ENCODE results near the gene DHX15. TPM values are rescaled to one million over a fixed set of nuclear protein-coding genes. Genes with fewer than 3 reads are reported as not detected.
A peak's percentile ranks its signal among the peaks of the same experiment; 100 is the strongest.

The DHX15 gene
- total and polyA plus RNA-seq, 2 experiments from 2014 or later, result 226 to 372 TPM

DNA sequence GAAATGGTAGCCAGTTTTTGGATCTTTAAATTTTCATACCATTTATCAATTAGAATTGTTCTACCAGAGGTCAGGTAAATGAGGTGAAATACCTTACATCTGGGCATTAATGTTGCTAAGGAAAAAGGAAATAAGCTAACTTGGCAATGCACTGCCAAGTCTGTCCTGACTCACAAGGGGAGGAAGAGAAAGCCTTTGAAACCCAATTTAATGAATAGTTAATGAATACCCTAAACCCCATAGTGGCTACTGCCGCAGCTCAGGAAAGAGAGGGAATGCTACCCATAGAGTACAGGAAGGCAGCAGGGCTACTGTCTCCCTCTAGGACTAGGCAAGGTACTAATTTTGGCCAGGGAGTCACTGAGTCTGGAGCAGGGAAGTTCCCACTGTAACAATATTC, 16.8 kb upstream of the DHX15 start:
- no peak overlapping the region for H3K4me3 ChIP-seq
- H3K4me1 ChIP-seq (ENCODE audit: insufficient read depth), result peaks cover 22% of the 10 kb centered on the region
- no peaks in the 10 kb centered on the region for H4K20me1 ChIP-seq (replicated peaks; ENCODE audit: insufficient read depth)
- Mint-ChIP-seq H3K4me3 (no peak overlapping the region), H3K27ac (no peak overlapping the region), H3K27me3 (ENCODE audit: insufficient read depth, low read depth, poor library complexity) (no peaks in the 10 kb centered on the region), H3K36me3 (ENCODE audit: low read depth) (no peaks in the 10 kb centered on the region), H3K9me3 (no peaks in the 10 kb centered on the region), H3K4me1 (peaks cover 14% of the 10 kb centered on the region)
- no peak overlapping the region for H3K27ac ChIP-seq (ENCODE audit: low read depth)
- H3K79me2 ChIP-seq (replicated peaks; ENCODE audit: insufficient read depth), result no peaks in the 10 kb centered on the region
- H3K36me3 ChIP-seq (ENCODE audit: insufficient read depth), result no peaks in the 10 kb centered on the region
- no peaks in the 10 kb centered on the region for H3K9me2 ChIP-seq (ENCODE audit: insufficient read depth)
- no peaks in the 10 kb centered on the region for H3K27me3 ChIP-seq (ENCODE audit: insufficient read depth)
- DNase-seq (ENCODE audit: low spot score) (no peak), ATAC-seq (no peak)
- H2AFZ ChIP-seq, result 0 out of 2 replicates have a peak overlapping the region, but pooled peaks have one; percentile 47
- TF ChIP-seq, protein P1, sequence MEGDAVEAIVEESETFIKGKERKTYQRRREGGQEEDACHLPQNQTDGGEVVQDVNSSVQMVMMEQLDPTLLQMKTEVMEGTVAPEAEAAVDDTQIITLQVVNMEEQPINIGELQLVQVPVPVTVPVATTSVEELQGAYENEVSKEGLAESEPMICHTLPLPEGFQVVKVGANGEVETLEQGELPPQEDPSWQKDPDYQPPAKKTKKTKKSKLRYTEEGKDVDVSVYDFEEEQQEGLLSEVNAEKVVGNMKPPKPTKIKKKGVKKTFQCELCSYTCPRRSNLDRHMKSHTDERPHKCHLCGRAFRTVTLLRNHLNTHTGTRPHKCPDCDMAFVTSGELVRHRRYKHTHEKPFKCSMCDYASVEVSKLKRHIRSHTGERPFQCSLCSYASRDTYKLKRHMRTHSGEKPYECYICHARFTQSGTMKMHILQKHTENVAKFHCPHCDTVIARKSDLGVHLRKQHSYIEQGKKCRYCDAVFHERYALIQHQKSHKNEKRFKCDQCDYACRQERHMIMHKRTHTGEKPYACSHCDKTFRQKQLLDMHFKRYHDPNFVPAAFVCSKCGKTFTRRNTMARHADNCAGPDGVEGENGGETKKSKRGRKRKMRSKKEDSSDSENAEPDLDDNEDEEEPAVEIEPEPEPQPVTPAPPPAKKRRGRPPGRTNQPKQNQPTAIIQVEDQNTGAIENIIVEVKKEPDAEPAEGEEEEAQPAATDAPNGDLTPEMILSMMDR (conservative IDR thresholded peaks at IDR 0.05; ENCODE audit: low read depth in 2 of 2), result no peak
- TF ChIP-seq NANOG (IDR thresholded peaks at IDR 0.05; ENCODE audit: borderline replicate concordance) (no peak), ETS1 (IDR thresholded peaks at IDR 0.05) (no peak), JUNB (IDR thresholded peaks at IDR 0.05; ENCODE audit: unreplicated experiment) (no peak), EZH2phosphoT487 (IDR thresholded peaks at IDR 0.05; ENCODE audit: unreplicated experiment) (no peak), CREB1 (CRISPR knock-in tag; IDR thresholded peaks at IDR 0.05; ENCODE audit: low read depth) (no peak), EZH2 (IDR thresholded peaks at IDR 0.05; ENCODE audit: low read depth, unreplicated experiment) (no peak), ZNF462 (CRISPR knock-in tag; IDR thresholded peaks at IDR 0.05) (no peak), ZNF331 (CRISPR knock-in tag; IDR thresholded peaks at IDR 0.05; ENCODE audit: low read depth) (no peak), POLR2AphosphoS5 (IDR thresholded peaks at IDR 0.05; ENCODE audit: low read depth) (no peak), STAT1 (IDR thresholded peaks at IDR 0.05; ENCODE audit: unreplicated experiment) (no peak), ZNF114 (CRISPR knock-in tag; IDR thresholded peaks at IDR 0.05) (no peak)
- TF ChIP-seq, protein P2, sequence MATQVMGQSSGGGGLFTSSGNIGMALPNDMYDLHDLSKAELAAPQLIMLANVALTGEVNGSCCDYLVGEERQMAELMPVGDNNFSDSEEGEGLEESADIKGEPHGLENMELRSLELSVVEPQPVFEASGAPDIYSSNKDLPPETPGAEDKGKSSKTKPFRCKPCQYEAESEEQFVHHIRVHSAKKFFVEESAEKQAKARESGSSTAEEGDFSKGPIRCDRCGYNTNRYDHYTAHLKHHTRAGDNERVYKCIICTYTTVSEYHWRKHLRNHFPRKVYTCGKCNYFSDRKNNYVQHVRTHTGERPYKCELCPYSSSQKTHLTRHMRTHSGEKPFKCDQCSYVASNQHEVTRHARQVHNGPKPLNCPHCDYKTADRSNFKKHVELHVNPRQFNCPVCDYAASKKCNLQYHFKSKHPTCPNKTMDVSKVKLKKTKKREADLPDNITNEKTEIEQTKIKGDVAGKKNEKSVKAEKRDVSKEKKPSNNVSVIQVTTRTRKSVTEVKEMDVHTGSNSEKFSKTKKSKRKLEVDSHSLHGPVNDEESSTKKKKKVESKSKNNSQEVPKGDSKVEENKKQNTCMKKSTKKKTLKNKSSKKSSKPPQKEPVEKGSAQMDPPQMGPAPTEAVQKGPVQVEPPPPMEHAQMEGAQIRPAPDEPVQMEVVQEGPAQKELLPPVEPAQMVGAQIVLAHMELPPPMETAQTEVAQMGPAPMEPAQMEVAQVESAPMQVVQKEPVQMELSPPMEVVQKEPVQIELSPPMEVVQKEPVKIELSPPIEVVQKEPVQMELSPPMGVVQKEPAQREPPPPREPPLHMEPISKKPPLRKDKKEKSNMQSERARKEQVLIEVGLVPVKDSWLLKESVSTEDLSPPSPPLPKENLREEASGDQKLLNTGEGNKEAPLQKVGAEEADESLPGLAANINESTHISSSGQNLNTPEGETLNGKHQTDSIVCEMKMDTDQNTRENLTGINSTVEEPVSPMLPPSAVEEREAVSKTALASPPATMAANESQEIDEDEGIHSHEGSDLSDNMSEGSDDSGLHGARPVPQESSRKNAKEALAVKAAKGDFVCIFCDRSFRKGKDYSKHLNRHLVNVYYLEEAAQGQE (IDR thresholded peaks at IDR 0.05; ENCODE audit: unreplicated experiment), result no peak
- H3K4me2 ChIP-seq, result no peak overlapping the region
- no peaks in the 10 kb centered on the region for H3F3A ChIP-seq (replicated peaks; ENCODE audit: low read depth)

Measured in GM23338 (cell line).